Sciatic nerve (tissue), 2 donors: ENCODE results near the gene GRB2. TPM values are rescaled to one million over a fixed set of nuclear protein-coding genes. Genes with fewer than 3 reads are reported as not detected.

Experiments used
- ATAC-seq: fragments of 200-7000 bp; cut with Tn5 transposase; one replicate; pipeline ENCODE4 v1.9.1; 2020; ENCODE audit warnings: mild to moderate bottlenecking, moderate library complexity
- DNase-seq: peaks from one replicate; pipeline ENCODE4 v3.0.0-alpha.2; 2020; ENCODE audit warnings: low spot score
- intact Hi-C: fragments of 100-400 bp; cut with DNase I; formaldehyde crosslinking; loops from one replicate; pipeline ENCODE4 v1.14.2; 2022
- microRNA-seq: library from miRNA; unstranded; fragments of <30 nt; microRNA quantifications from one replicate; pipeline ENCODE4 v1.2.0, GENCODE V29; 2020
- total RNA-seq: library from RNA; stranded (reverse); fragmentation: NEBNext Ultra II Directional; extraction: Animal tissue kit (Norgen Biotek cat#: 25700); gene quantifications from one replicate; pipeline ENCODE4 v1.2.1, GENCODE V29; 2021
- donor health status: DM: no; HTN: no; CAD: no.
- donor health status: DM: no; HTN: no; CAD: no.

GRB2 gene
- total RNA-seq, 1 donor from 2014 or later: 90.4 TPM

DNA sequence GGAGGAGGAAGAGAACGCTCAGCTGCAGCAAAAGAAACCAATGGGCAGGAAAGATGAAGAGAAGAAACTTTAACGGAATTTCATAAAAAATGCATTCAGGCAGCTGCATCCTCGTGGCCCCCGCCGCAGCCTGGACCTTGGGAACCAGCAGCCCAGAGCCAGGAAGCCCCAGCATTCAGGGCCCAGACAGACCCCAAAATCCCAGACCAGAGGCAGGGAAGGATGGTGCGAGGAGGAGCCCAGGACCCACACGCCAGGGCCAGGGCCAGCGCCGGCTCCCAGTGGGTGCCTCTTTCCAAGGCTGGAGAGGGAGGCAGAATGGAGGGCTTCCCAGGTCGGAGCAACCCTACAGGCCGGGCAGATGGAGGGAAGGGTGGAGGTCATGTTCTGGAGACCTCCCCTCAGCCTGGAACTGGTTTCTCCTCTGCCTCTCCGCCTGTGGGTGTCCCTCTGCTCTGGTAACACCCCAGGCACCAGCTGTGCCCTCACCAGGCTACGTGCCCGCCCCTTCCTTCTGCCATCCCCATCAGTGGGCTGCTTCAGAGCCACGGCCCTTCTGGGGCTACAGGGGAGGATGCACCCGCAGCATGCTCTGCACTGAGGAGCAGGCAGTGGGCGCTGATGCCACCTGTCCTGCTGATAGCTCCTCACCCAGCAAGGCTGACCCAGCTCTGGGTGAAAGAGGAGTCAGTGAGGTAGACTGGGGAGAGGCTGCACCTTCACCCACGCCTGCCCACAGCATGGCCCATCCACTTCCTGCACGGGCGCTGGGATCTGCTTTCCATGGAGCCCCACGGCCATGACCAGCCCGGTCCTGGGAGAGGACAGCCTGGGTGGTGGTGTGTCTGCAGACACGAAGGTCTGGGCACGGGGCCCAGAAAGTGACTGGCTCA is 133.3 kb downstream of the GRB2 start:
- intact Hi-C loops: no loop called here
- ATAC-seq (no peak), DNase-seq (no peak)

- ATAC-seq: peak; percentile 63
- intact Hi-C loops: no loop called here
- peak; percentile 85 for DNase-seq
These were observed 134.1 kb downstream of the GRB2 start for GRCh38 chr17:75271233-75271954.

DNA sequence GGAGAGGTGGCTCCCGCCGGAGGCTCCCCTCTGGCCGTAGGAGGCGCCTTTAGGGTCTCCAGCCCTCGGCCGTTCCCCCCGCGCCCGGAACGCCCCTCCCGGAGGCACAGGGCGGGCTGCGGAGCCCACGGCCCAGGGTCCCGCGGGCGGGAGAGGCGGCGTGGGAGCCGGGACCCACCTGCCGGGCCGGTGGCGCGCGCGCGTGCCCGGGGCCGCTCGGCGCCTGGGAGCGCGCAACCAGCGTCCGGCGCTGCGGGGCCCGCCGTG is 134.6 kb downstream of the GRB2 start, which contains the start of gene MIF4GD:
TSS of gene MIF4GD (minus strand) at position 266 of the 267 bp plus-strand sequence. CDS start 1,036 bp downstream, outside the sequence.
- peak; percentile 15 for ATAC-seq
- intact Hi-C loops: no loop called here
- DNase-seq: no peak

DNA sequence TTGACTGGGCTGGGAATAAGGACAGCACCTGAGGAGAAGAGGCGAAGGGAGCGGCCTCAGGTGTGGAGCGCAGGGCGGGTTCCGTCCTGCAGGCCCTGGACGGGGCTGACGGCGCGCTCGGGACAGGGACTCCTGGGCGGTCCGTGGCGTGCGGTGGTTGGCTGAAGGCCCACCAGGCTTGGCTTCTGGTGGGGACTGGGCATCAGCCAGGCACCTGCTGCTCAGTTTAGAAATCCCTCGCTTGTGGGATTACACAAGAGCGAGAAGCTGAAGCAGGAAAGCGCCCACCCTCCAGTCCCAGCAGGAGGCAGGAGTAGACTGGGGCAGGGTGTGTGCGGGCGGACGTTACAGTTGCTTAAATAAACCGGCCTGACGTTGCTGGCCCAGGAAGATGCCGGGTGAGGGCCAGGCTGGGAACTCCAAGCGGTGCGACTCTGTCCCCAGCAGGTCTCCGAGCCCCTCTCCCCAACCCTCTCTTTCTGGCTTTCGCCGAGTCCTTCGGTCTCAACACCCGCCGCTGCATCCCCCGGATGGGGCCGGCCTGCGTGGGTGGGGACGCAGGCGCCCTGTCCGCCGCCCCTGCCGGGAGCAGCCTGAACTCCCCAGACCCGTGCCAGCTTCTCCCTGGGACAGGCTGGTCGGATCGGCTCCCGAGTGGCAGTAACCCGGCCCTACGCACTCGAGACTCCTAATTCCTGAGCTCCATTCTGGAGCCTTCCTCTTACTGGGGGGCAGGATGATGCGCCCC is 135.1 kb downstream of the GRB2 start:
- intact Hi-C loops: no loop called here

GRCh38 chr17:75269844-75270217 is 135.6 kb downstream of the GRB2 start:
- ATAC-seq (peak; percentile 1), DNase-seq (no peak)
- intact Hi-C loops: no loop called here

More for the DNA sequence above, 135.1 kb downstream of the GRB2 start:
- peak; percentile 58 for ATAC-seq
- peak; percentile 79 for DNase-seq

Small RNA genes within 50 kb of the gene (microRNA-seq; reads per million reads assigned to microRNA genes)
- gene MIR3678: not detected

Other genes starting within 250 kb of the GRB2 start
- gene SUMO2, start 222.7 kb downstream of the GRB2 start, total RNA-seq: 296 TPM
- 71.1 TPM for gene NUP85, start 200.0 kb downstream of the GRB2 start, total RNA-seq
- 75.0 TPM for gene GGA3, start 144.1 kb downstream of the GRB2 start, total RNA-seq
- 21.8 TPM for gene MRPS7, start 143.8 kb downstream of the GRB2 start, total RNA-seq
- gene MIF4GD, start 134.4 kb downstream of the GRB2 start, total RNA-seq: 26.2 TPM
- 22.5 TPM for gene SLC25A19, start 116.2 kb downstream of the GRB2 start, total RNA-seq
- 86.8 TPM for gene TMEM94, start 51.0 kb upstream of the GRB2 start, total RNA-seq
- 127 TPM for gene CASKIN2, start 109.9 kb upstream of the GRB2 start, total RNA-seq
- 26.1 TPM for gene TSEN54, start 110.8 kb upstream of the GRB2 start, total RNA-seq
- 11.0 TPM for gene LLGL2, start 120.0 kb upstream of the GRB2 start, total RNA-seq
- 336 TPM for gene MYO15B, start 182.1 kb upstream of the GRB2 start, total RNA-seq
- gene SMIM5, start 227.8 kb upstream of the GRB2 start, total RNA-seq: 12.5 TPM